ENCODE results near the gene TCF4.

The TCF4 gene

GRCh38 chr18:55447672-55448018, 140.3 kb downstream of the TCF4 start:
- no peak for DNase-seq (ENCODE audit: low read depth)
- no peak overlapping the region for H3K4me3 ChIP-seq (ENCODE audit: control insufficient read depth, low read depth, low read length)
- no peak for TF ChIP-seq CTCF (conservative IDR thresholded peaks at IDR 0.05; ENCODE audit: control insufficient read depth, insufficient read depth, low read depth, low read length)

DNA sequence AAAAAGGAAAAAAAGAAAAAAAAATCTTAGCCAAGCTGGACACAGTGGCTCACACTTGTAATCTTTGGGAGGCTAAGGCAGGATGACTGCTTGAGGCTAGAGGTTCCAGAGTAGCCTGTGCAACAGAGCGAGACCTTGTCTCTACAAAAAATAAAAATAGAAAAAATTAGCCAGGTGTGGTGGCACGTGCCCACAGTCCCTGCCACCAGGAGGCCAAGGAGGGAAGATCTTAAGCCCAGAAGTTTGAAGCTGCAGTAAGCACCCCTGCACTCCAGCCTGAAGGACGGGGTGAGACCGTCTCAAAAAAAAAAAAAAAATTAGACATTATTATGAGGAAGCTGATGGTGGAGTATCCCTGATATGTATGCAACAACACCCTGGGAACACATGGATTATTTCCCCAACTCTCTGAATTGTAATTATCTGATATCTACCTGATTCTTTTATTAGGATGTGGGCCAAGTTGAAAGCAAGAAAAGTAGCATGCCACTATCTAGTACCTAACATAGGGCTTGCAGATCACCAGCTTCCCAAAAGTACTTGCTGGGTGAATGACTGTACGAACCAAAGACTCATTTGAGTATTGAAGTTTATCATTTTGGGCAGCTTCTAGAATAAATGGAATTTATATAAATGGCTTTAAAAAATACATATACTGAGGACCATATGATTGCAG, 140.9 kb downstream of the TCF4 start:
- TF ChIP-seq CTCF (conservative IDR thresholded peaks at IDR 0.05; ENCODE audit: control insufficient read depth, insufficient read depth, low read depth, low read length) = no peak
- DNase-seq (ENCODE audit: low read depth) = no peak

DNA sequence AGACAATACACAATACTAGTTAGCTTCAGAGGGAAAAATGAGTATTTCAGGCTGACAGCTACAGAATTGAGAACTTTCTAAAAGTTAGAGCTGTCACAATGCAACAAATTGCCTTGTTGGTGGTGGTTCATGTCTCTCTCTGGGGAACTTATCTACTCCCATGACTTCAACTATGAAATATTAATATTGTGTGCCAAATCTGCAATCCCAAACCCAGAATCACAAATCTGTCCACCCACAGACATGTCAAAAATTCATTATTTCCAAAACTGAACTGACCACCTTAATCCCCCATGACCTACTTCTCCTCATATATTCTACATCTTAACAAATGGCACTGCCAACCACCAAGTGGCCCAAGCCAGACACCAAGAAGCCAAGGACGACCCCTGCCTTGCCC, 143.5 kb downstream of the TCF4 start:
- TF ChIP-seq CTCF (conservative IDR thresholded peaks at IDR 0.05; ENCODE audit: control insufficient read depth, insufficient read depth, low read depth, low read length) = no peak
- H3K4me3 ChIP-seq (ENCODE audit: control insufficient read depth, low read depth, low read length) = no peak overlapping the region
- DNase-seq (ENCODE audit: low read depth) = no peak

More for the DNA sequence above, 140.9 kb downstream of the TCF4 start:
- no peak overlapping the region for H3K4me3 ChIP-seq (ENCODE audit: control insufficient read depth, low read depth, low read length)

DNA sequence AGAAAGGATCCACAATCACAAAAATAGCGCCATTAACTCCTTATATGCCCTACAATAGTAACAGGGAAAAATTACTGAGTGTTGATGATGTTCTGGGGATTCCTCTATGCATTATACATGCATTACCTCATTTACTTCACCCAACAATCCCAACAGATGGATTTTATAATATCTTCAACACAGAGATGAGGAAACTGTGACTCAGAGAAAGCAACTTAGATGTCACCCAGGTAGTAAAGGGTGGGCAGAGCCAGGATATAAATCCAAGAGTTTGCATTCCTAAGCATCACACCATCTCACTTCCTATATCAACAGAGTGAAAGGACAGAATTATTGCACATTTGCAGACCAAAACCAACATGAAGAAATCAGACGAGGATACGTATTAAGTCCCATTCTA, 144.2 kb downstream of the TCF4 start:
- H3K4me3 ChIP-seq (ENCODE audit: control insufficient read depth, low read depth, low read length) = no peak overlapping the region
- TF ChIP-seq CTCF (conservative IDR thresholded peaks at IDR 0.05; ENCODE audit: control insufficient read depth, insufficient read depth, low read depth, low read length) = no peak
- DNase-seq (ENCODE audit: low read depth) = peak; percentile 19

GRCh38 chr18:55442561-55442960, 145.4 kb downstream of the TCF4 start:
- DNase-seq (ENCODE audit: low read depth) = no peak
- no peak for TF ChIP-seq CTCF (conservative IDR thresholded peaks at IDR 0.05; ENCODE audit: control insufficient read depth, insufficient read depth, low read depth, low read length)
- no peak overlapping the region for H3K4me3 ChIP-seq (ENCODE audit: control insufficient read depth, low read depth, low read length)

DNA sequence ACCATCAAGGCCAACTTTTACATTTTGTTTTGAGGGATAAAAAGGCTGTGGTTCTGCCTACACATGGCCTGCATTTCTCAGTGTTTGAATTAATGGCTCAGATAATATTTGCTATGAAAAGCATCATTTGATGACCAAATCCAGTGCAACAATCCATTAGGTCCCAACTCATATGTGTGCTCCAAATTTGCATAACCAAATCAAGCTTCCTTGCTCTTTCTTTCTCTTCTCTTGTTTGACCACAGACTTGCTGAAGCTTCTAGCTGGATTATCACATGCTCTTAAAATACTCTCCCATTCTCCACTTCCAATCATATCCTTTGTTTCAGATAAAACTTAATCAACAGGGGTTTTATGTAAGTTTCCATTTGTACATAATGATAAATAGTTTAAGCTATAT, 147.0 kb downstream of the TCF4 start:
- TF ChIP-seq CTCF (conservative IDR thresholded peaks at IDR 0.05; ENCODE audit: control insufficient read depth, insufficient read depth, low read depth, low read length) = no peak
- DNase-seq (ENCODE audit: low read depth) = no peak
- no peak overlapping the region for H3K4me3 ChIP-seq (ENCODE audit: control insufficient read depth, low read depth, low read length)

- no peak for DNase-seq (ENCODE audit: low read depth)
- no peak for TF ChIP-seq CTCF (conservative IDR thresholded peaks at IDR 0.05; ENCODE audit: control insufficient read depth, insufficient read depth, low read depth, low read length)
- H3K4me3 ChIP-seq (ENCODE audit: control insufficient read depth, low read depth, low read length) = no peak overlapping the region
Measured at GRCh38 chr18:55439056-55439455, 148.9 kb downstream of the TCF4 start.

All from fibroblast of mammary gland (primary cell).